Spleen (tissue), 13 donors: ENCODE results near the gene CKMT1A. TPM values are rescaled to one million over a fixed set of nuclear protein-coding genes. Genes with fewer than 3 reads are reported as not detected.
"Not testable (repeated sequence)": the region's sequence is repeated elsewhere in the genome, so short reads cannot be mapped to it uniquely, and the experiment has no call there.

Experiments
- DNase-seq: peaks from one replicate; pipeline ENCODE4 v3.0.0-alpha.2; 2020
- H3K27ac ChIP-seq, 8 donors: fragments of 200-600 bp; sonication (generic) in 7 of 8; 1 replicate in 4 of 8; 2 replicates in 4 of 8; pipeline versions ENCODE4 v1.5.0 to v1.8.0; 2016 to 2021; ENCODE audit warnings: inconsistent platforms in 4 of 8, mild to moderate bottlenecking in 4 of 8, moderate library complexity in 1 of 8
- H3K27me3 ChIP-seq, 7 donors: fragments of 200-600 bp; sonication (generic) in 6 of 7; replicated peaks in 1 of 7; 1 replicate in 4 of 7; 2 replicates in 3 of 7; pipeline versions ENCODE4 v1.5.0 to v1.8.0; 2016 to 2021; ENCODE audit warnings: inconsistent platforms in 3 of 7, mild to moderate bottlenecking in 1 of 7
- H3K36me3 ChIP-seq, 6 donors: fragments of 200-600 bp; sonication (generic) in 5 of 6; 1 replicate in 4 of 6; 2 replicates in 2 of 6; pipeline versions ENCODE4 v1.5.0 to v1.8.0; 2016 to 2021; ENCODE audit warnings: inconsistent platforms in 2 of 6
- H3K4me1 ChIP-seq, 6 donors: fragments of 200-600 bp; sonication (generic) in 5 of 6; 1 replicate in 3 of 6; 2 replicates in 3 of 6; pipeline versions ENCODE4 v1.5.0 to v1.8.0; 2016 to 2021; ENCODE audit warnings: inconsistent platforms in 3 of 6
- H3K4me3 ChIP-seq, 8 donors: fragments of 200-600 bp; sonication (generic) in 7 of 8; 1 replicate in 4 of 8; 2 replicates in 4 of 8; pipeline versions ENCODE4 v1.5.0 to v1.8.0; 2016 to 2021; ENCODE audit warnings: inconsistent platforms in 4 of 8, mild to moderate bottlenecking in 4 of 8, moderate library complexity in 2 of 8
- H3K9me3 ChIP-seq, 8 donors: fragments of 200-600 bp; sonication (generic) in 7 of 8; 1 replicate in 4 of 8; 2 replicates in 4 of 8; pipeline versions ENCODE4 v1.5.0 to v1.8.0; 2016 to 2021; ENCODE audit warnings: inconsistent platforms in 4 of 8
- CTCF ChIP-seq, 11 experiments: fragments of 200-600 bp in 7 of 11; fragments of 450-650 bp in 4 of 11; sonication (generic) in 4 of 11; IDR thresholded peaks in 8 of 11; conservative IDR thresholded peaks in 3 of 11; 1 replicate in 7 of 11; 2 replicates in 4 of 11; pipeline versions ENCODE4 v1.4.0 to v1.8.0; 2016 to 2021; ENCODE audit warnings: antibody characterized with exemption in 11 of 11, inconsistent platforms in 4 of 11, mild to moderate bottlenecking in 1 of 11
- POLR2A ChIP-seq, 3 donors: fragments of 450-650 bp; IDR thresholded peaks; one replicate each; pipeline ENCODE4 v1.5.1; 2017; ENCODE audit warnings: antibody characterized with exemption in 3 of 3, mild to moderate bottlenecking in 1 of 3
- POLR2AphosphoS5 ChIP-seq, 3 donors: sonication (generic); formaldehyde crosslinking; IDR thresholded peaks; one replicate each; pipeline ENCODE4 v1.5.1; 2017; ENCODE audit warnings: antibody characterized with exemption in 3 of 3
- WGBS, 5 donors: extraction: QIAGEN DNeasy Blood & Tissue Kit in 3 of 5; methylation state at CpG; one replicate each; pipeline versions ENCODE4 v1.1.5 to v1.1.7; 2013 to 2018; 5-methylcytosine and 5-hydroxymethylcytosine counted together
- intact Hi-C: fragments of 100-400 bp; cut with DNase I; formaldehyde crosslinking; loops from one replicate; pipeline ENCODE4 v1.15.0; 2023; ENCODE audit warnings: low total_unique reads
- long read RNA-seq, 2 donors: transcript quantifications; one replicate each; lab custom pipeline, GENCODE V29; 2026
- polyA plus RNA-seq, 3 donors: library from polyadenylated mRNA; stranded (reverse); fragments of 200-250 nt; gene quantifications; one replicate each; pipeline ENCODE4 v1.2.1, GENCODE V29; 2013
- total RNA-seq, 7 donors: library from RNA; depleted of rRNA in 3 of 7; stranded (reverse); fragments of >200 nt in 3 of 7; fragmentation: NEBNext Ultra II Directional in 4 of 7; extraction: Animal tissue kit (Norgen Biotek cat#: 25700) in 4 of 7; gene quantifications; one replicate each; pipeline versions ENCODE4 v1.1.0 to v1.2.1, GENCODE V29; 2016 to 2021
- donor health status: healthy with polysubstance abuse.
- donor health status: DM: no; HTN: no; CAD: no; lungs with moderate emphysema.
- donor health status: DM: no; HTN: no; CAD: no.
- donor health status: Bipolar disorder and iron deficiency.
- donor health status: healthy.
- donor health status: DM: no; HTN: no; CAD: no.
- donor health status: DM: yes; HTN: yes; CAD: no.

The CKMT1A gene
- total RNA-seq (under 1 TPM in 2 of 7 donors, not detected in 5; 0.19 to 0.58 TPM), polyA plus RNA-seq (not detected)
- long read RNA-seq, donor 1: 0 reads
- long read RNA-seq, donor 2, partial matches to known transcripts: 0 of 1 reads
- long read RNA-seq, donor 2, other reads (novel, unspliced or antisense): 0 of 1 reads

- H3K9me3 ChIP-seq, DNase-seq, H3K36me3 ChIP-seq, H3K27me3 ChIP-seq, H3K4me1 ChIP-seq, intact Hi-C loops, H3K4me3 ChIP-seq, H3K27ac ChIP-seq: not testable (repeated sequence)
- WGBS, 5 donors: no CpG with 5 or more reads among the region's 43 CpGs
These were observed at the start of gene CKMT1A for GRCh38 chr15:43693148-43694022. Gene CKMT1A, plus strand, starts transcription at chr15:43693859. Its CDS starts 192 bp downstream, at chr15:43694051.

GRCh38 chr15:43648649-43649429 is 44.8 kb upstream of the CKMT1A start, which contains the start of gene CATSPER2:
Gene CATSPER2, minus strand, starts transcription at chr15:43648844. Its CDS starts 783 bp downstream, at chr15:43648061.
- 87 to 94% (median 93%) methylated on average over 63 to 85 of the region's 85 CpGs for WGBS, 5 donors
- DNase-seq: no peak
- no peaks in the 10 kb centered on the region for H3K27me3 ChIP-seq
- H3K4me1 ChIP-seq: no peaks in the 10 kb centered on the region
- H3K27ac ChIP-seq: no peak within 1 kb of the TSS
- TF ChIP-seq POLR2A (IDR thresholded peaks at IDR 0.05) (no peak), POLR2AphosphoS5 (IDR thresholded peaks at IDR 0.05) (no peak), CTCF (IDR thresholded peaks at IDR 0.05 in 8 of 11, conservative IDR thresholded peaks at IDR 0.05 in 3 of 11) (no peak)
- intact Hi-C loops: no loop called here
- H3K4me3 ChIP-seq: no peak within 1 kb of the TSS
- no peaks in the 10 kb centered on the region for H3K9me3 ChIP-seq
- H3K36me3 ChIP-seq: peaks cover 0 to 43% (median 9%) of the 10 kb centered on the region in 6 donors

- intact Hi-C loops: not testable (repeated sequence)
These were observed 44.2 kb upstream of the CKMT1A start for GRCh38 chr15:43649430-43649926.

GRCh38 chr15:43659727-43660126 is 33.9 kb upstream of the CKMT1A start:
- DNase-seq, intact Hi-C loops, H3K9me3 ChIP-seq, H3K4me1 ChIP-seq, H3K4me3 ChIP-seq, H3K27me3 ChIP-seq, H3K27ac ChIP-seq, H3K36me3 ChIP-seq: not testable (repeated sequence)
- 91 to 100% (median 100%) methylated on average over 2 to 6 of the region's 10 CpGs; no CpG with 5 or more reads in 2 of the 5 donors for WGBS, 5 donors

More at GRCh38 chr15:43649430-43649926, 44.2 kb upstream of the CKMT1A start:
- H3K36me3 ChIP-seq: peaks cover 0 to 43% (median 9%) of the 10 kb centered on the region in 6 donors
- H3K27me3 ChIP-seq, H3K27ac ChIP-seq, DNase-seq, H3K4me1 ChIP-seq, H3K4me3 ChIP-seq, H3K9me3 ChIP-seq: not testable (repeated sequence)
- WGBS, 5 donors: 94 to 99% (median 95%) methylated on average over 15 to 16 of the region's 16 CpGs

GRCh38 chr15:43662293-43662692 is 31.4 kb upstream of the CKMT1A start:
- H3K27ac ChIP-seq, H3K9me3 ChIP-seq, intact Hi-C loops, DNase-seq, H3K4me3 ChIP-seq, H3K36me3 ChIP-seq, H3K4me1 ChIP-seq, H3K27me3 ChIP-seq: not testable (repeated sequence)
- WGBS, 5 donors: 91 to 100% (median 93%) methylated on average over 1 of the region's 2 CpGs; no CpG with 5 or more reads in 2 of the 5 donors

GRCh38 chr15:43663333-43663732 is 30.3 kb upstream of the CKMT1A start:
- intact Hi-C loops, H3K4me1 ChIP-seq, H3K36me3 ChIP-seq, H3K4me3 ChIP-seq, H3K27ac ChIP-seq, H3K27me3 ChIP-seq, H3K9me3 ChIP-seq, DNase-seq: not testable (repeated sequence)
- no CpG with 5 or more reads among the region's 8 CpGs for WGBS, 5 donors

GRCh38 chr15:43666177-43666576 is 27.5 kb upstream of the CKMT1A start:
- H3K36me3 ChIP-seq, DNase-seq, intact Hi-C loops, H3K27ac ChIP-seq, H3K4me3 ChIP-seq, H3K9me3 ChIP-seq, H3K27me3 ChIP-seq, H3K4me1 ChIP-seq: not testable (repeated sequence)
- WGBS, 5 donors: 100% methylated on average over 1 of the region's 1 CpG; no CpG with 5 or more reads in 4 of the 5 donors

GRCh38 chr15:43674175-43674574 is 19.5 kb upstream of the CKMT1A start:
- DNase-seq, intact Hi-C loops, H3K4me3 ChIP-seq, H3K36me3 ChIP-seq, H3K27ac ChIP-seq, H3K9me3 ChIP-seq, H3K27me3 ChIP-seq, H3K4me1 ChIP-seq: not testable (repeated sequence)
- WGBS, 5 donors: no CpG with 5 or more reads among the region's 1 CpG

GRCh38 chr15:43689604-43690301 is 3.9 kb upstream of the CKMT1A start:
- H3K4me1 ChIP-seq, H3K9me3 ChIP-seq, H3K27me3 ChIP-seq, H3K36me3 ChIP-seq, H3K27ac ChIP-seq, intact Hi-C loops, H3K4me3 ChIP-seq, DNase-seq: not testable (repeated sequence)
- WGBS, 5 donors: no CpG with 5 or more reads among the region's 54 CpGs
